Ectodermal cell (in vitro differentiated cells): Measurements from ENCODE around the gene SLC16A11.
A peak's percentile ranks its signal among the peaks of the same experiment; 100 is the strongest.

Experiments
- H3K27ac ChIP-seq: 2 replicates; pipeline ENCODE4 v1.7.0; 2013; ENCODE audit warnings: mild to moderate bottlenecking, low read depth, low read length; ENCODE audit not compliant: insufficient read depth, poor library complexity, severe bottlenecking
- H3K27me3 ChIP-seq: 2 replicates; pipeline ENCODE4 v1.7.0; 2013; ENCODE audit warnings: mild to moderate bottlenecking, low read length; ENCODE audit not compliant: insufficient read depth, control insufficient read depth, poor library complexity, severe bottlenecking
- H3K36me3 ChIP-seq: one replicate; pipeline ENCODE4 v1.7.0; 2013; ENCODE audit warnings: low read length; ENCODE audit not compliant: control insufficient read depth, insufficient read depth
- H3K4me1 ChIP-seq: one replicate; pipeline ENCODE4 v1.7.0; 2013; ENCODE audit warnings: low read length; ENCODE audit not compliant: control insufficient read depth, insufficient read depth
- H3K4me3 ChIP-seq: 2 replicates; pipeline ENCODE4 v1.7.0; 2013; ENCODE audit warnings: low read depth, low read length, control low read depth; ENCODE audit not compliant: insufficient read depth
- H3K9me3 ChIP-seq: 2 replicates; pipeline ENCODE4 v1.7.0; 2013; ENCODE audit warnings: mild to moderate bottlenecking, low read length, moderate library complexity; ENCODE audit not compliant: control insufficient read depth
- WGBS, 2 experiments: methylation state at CpG; one replicate each; pipeline ENCODE4 v1.1.7; 2013; ENCODE audit warnings: missing lambda C conversion rate in 2 of 2; 5-methylcytosine and 5-hydroxymethylcytosine counted together

SLC16A11 gene

DNA sequence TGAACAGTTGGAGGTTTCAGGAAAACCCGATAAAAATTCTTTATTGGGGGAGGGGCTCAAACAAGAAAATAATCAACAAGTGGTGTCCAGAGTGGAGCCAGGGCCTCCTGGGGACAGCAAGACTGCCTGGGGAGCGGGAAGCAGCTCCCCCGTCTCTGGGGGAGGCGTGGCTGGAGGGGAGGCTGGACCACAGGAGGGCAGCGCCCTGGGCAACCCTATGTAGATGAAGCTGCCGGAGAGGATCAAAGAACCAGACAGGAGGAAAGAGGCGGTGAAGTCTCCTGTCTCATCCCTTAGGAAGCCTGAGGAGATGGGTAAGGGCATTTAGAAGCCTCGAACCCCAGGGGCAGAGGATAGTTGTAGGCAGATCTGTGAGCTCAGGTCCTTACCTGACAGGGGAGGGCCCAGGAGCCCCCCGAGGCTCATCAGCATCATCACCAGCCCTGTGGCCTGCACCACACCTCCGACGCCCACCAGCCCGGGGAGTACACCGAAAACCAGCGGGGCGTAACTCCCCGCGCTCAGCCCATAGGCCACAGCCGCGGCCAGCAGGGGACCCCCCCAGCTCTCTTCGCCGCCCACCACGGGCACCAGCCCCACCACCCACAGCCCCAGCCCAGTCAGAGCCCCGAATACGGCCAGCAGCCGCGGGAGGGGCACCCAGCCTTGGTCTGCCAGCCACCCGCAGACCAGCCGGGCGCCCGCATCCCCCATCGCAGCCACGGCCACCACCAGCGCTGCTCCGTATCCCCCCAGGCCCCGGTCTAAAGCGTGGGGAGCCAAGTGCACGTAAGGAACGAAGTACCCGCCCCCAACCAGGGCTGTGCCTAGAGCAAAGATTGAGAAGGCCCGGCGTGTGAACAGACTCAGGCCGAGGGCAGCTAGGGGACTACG is 2.0 kb downstream of the SLC16A11 start:
- 10 to 13% methylated on average over 43 of the region's 43 CpGs for WGBS, 2 experiments

GRCh38 chr17:7039832-7040231 is 4.1 kb downstream of the SLC16A11 start:
- WGBS, 2 experiments: 89 to 92% methylated on average over 5 of the region's 5 CpGs
- H3K4me3 ChIP-seq: no peak overlapping the region
- no peaks in the 10 kb centered on the region for H3K36me3 ChIP-seq
- H3K27ac ChIP-seq: no peak overlapping the region
- H3K9me3 ChIP-seq: no peaks in the 10 kb centered on the region
- peaks cover 32% of the 10 kb centered on the region for H3K4me1 ChIP-seq
- peaks cover 50% of the 10 kb centered on the region for H3K27me3 ChIP-seq

More for the DNA sequence above, 2.0 kb downstream of the SLC16A11 start:
- peaks cover 62% of the 10 kb centered on the region for H3K27me3 ChIP-seq
- no peak overlapping the region for H3K27ac ChIP-seq
- peaks cover 36% of the 10 kb centered on the region for H3K4me1 ChIP-seq
- no peak overlapping the region for H3K4me3 ChIP-seq
- no peaks in the 10 kb centered on the region for H3K9me3 ChIP-seq
- no peaks in the 10 kb centered on the region for H3K36me3 ChIP-seq

DNA sequence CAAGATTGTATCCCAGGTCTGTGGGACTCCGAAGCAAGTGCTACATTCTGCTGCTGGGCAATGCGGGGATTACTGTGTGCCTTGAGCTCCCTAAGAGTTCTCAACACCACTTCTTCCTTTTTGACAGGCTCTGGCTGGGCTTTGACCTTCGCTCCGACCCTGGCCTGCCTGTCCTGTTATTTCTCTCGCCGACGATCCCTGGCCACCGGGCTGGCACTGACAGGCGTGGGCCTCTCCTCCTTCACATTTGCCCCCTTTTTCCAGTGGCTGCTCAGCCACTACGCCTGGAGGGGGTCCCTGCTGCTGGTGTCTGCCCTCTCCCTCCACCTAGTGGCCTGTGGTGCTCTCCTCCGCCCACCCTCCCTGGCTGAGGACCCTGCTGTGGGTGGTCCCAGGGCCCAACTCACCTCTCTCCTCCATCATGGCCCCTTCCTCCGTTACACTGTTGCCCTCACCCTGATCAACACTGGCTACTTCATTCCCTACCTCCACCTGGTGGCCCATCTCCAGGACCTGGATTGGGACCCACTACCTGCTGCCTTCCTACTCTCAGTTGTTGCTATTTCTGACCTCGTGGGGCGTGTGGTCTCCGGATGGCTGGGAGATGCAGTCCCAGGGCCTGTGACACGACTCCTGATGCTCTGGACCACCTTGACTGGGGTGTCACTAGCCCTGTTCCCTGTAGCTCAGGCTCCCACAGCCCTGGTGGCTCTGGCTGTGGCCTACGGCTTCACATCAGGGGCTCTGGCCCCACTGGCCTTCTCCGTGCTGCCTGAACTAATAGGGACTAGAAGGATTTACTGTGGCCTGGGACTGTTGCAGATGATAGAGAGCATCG is 5.6 kb downstream of the SLC16A11 start:
- H3K36me3 ChIP-seq: no peaks in the 10 kb centered on the region
- WGBS, 2 experiments: 83 to 84% methylated on average over 19 of the region's 19 CpGs
- H3K9me3 ChIP-seq: no peaks in the 10 kb centered on the region
- no peak overlapping the region for H3K4me3 ChIP-seq
- H3K4me1 ChIP-seq: peaks cover 24% of the 10 kb centered on the region
- H3K27me3 ChIP-seq: peaks cover 35% of the 10 kb centered on the region
- H3K27ac ChIP-seq: no peak overlapping the region

- 2% methylated on average over 52 of the region's 52 CpGs for WGBS, 2 experiments
- Histone ChIP-seq H3K27me3 (peaks cover 12% of the 10 kb centered on the region), H3K9me3 (no peaks in the 10 kb centered on the region), H3K36me3 (no peaks in the 10 kb centered on the region), H3K4me1 (peaks cover 8% of the 10 kb centered on the region), H3K27ac (no peak within 1 kb of the TSS), H3K4me3 (peak within 1 kb of the TSS; percentile 62)
Observed at GRCh38 chr17:7035591-7036368, 8.1 kb downstream of the SLC16A11 start, which contains the start of gene SLC16A13. TSS of gene SLC16A13 (plus strand) at chr17:7036015. CDS start at chr17:7036383, 368 bp downstream.

DNA sequence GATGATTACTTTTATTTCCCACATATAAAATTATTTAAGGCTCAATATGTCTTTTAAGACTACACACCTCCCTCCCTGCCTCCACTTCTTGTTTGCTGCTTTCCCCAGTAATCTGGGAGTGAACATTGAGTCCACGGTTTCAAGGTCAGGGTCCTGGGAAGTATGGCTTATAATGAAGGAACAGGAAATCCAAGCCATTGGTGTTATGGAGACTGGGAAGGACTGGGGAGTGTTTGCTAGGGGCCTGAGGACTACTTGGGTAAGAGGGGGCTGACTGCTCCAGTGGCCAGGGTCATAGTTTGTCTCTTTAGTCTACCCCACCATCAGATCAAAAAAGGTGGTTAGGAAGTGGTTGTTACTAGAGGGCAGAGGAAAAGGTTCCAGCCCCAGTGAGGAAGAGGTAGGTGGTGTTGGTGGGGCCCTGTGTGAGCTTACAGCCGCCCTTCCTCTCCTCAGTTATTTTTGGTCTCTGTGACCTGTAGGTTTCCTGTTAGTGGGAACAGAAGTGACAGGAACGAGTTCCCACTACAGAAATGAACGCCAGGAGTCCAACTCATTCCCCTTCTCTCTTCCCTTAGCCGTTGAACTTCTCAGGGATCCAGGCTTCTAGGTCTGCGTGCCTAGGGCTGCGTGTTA is 8.8 kb downstream of the SLC16A11 start:
- Histone ChIP-seq H3K4me1 (peaks cover 8% of the 10 kb centered on the region), H3K36me3 (no peaks in the 10 kb centered on the region), H3K9me3 (no peaks in the 10 kb centered on the region), H3K27ac (no peak overlapping the region), H3K4me3 (peak overlapping the region; percentile 62), H3K27me3 (peaks cover 12% of the 10 kb centered on the region)
- WGBS, 2 experiments: 33 to 35% methylated on average over 7 of the region's 7 CpGs

DNA sequence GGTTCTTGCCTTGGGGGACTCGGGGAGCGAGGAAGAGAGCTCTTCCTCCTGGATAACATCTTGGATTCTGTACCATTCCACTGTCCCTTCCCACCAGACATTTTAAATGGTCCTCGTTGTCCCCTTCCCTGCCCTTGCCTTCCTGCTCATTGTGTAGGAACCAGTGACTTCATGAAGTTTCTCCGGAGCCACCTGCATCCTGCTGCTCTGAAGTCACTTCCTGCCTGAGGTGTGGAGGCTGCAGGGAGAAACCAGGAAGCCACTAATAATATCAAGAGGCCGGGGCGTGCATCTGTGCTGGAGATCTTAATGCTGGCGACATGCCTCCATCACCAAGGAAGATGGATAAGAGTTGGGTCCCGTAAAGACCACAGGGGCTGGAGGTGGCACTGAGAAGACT is 14.2 kb downstream of the SLC16A11 start:
- Histone ChIP-seq H3K4me3 (no peak overlapping the region), H3K36me3 (no peaks in the 10 kb centered on the region), H3K9me3 (no peaks in the 10 kb centered on the region), H3K4me1 (no peaks in the 10 kb centered on the region), H3K27me3 (peaks cover 2% of the 10 kb centered on the region), H3K27ac (no peak overlapping the region)
- WGBS, 2 experiments: 89 to 92% methylated on average over 8 of the region's 8 CpGs

DNA sequence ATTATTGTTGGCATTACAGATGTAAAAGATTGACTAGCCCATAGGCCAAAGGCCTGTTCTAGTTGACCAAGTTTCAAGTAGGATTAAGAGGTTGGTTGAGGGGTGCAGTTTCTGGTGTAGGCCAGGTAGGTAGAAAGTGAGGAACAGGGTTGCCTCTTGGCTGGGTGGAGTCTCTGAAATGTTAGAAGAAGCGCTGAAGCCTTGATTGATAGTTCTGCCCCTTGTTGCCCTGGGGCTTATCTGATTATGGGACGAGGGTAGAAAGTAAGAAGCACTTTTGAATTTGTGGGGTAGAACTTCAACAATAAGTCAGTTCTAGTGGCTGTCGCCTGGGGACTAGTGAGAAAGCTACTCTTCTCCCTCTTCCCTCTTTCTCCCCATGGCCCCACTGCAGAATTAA is 14.8 kb downstream of the SLC16A11 start:
- Histone ChIP-seq H3K27me3 (peaks cover 7% of the 10 kb centered on the region), H3K9me3 (no peaks in the 10 kb centered on the region), H3K27ac (no peak overlapping the region), H3K4me1 (no peaks in the 10 kb centered on the region), H3K36me3 (no peaks in the 10 kb centered on the region), H3K4me3 (no peak overlapping the region)
- 89 to 92% methylated on average over 2 to 3 of the region's 3 CpGs for WGBS, 2 experiments

DNA sequence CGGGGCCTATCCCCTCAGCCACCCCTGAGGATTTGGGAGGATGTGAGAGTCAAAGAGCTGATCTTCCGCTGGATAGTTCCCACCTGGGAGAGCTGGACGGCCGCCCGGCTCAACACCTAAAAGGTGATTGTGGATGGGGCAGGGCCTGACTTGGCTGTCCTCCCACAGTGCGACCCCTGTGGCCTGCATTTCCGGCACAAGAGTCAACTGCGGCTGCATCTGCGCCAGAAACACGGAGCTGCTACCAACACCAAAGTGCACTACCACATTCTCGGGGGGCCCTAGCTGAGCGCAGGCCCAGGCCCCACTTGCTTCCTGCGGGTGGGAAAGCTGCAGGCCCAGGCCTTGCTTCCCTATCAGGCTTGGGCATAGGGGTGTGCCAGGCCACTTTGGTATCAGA is 16.6 kb downstream of the SLC16A11 start:
- Histone ChIP-seq H3K36me3 (no peaks in the 10 kb centered on the region), H3K4me1 (no peaks in the 10 kb centered on the region), H3K4me3 (no peak overlapping the region), H3K9me3 (no peaks in the 10 kb centered on the region), H3K27me3 (peaks cover 25% of the 10 kb centered on the region), H3K27ac (no peak overlapping the region)
- WGBS, 2 experiments: 90% methylated on average over 13 of the region's 13 CpGs

DNA sequence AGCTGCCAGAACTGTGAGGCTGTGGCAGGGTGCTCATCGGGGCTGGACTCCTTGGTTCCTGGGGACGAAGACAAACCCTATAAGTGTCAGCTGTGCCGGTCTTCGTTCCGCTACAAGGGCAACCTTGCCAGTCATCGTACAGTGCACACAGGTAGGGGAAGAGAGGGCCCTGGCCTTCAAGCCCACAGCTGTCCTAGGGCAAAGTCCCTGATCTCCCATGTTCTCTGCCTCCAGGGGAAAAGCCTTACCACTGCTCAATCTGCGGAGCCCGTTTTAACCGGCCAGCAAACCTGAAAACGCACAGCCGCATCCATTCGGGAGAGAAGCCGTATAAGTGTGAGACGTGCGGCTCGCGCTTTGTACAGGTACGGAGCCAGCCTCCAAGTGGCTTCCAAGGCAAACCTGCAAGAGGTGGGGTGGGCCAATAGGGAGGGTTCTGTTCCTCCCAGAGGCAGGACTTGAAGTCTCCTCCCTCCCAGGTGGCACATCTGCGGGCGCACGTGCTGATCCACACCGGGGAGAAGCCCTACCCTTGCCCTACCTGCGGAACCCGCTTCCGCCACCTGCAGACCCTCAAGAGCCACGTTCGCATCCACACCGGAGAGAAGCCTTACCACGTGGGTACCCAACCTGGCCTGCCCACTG is 17.3 kb downstream of the SLC16A11 start:
- WGBS, 2 experiments: 94% methylated on average over 29 of the region's 29 CpGs
- H3K9me3 ChIP-seq: no peaks in the 10 kb centered on the region
- no peaks in the 10 kb centered on the region for H3K36me3 ChIP-seq
- no peak overlapping the region for H3K4me3 ChIP-seq
- H3K4me1 ChIP-seq: no peaks in the 10 kb centered on the region
- peaks cover 32% of the 10 kb centered on the region for H3K27me3 ChIP-seq
- no peak overlapping the region for H3K27ac ChIP-seq
